OCI-LY3 (cell line): ENCODE results near the gene TECPR2.

Source experiments
- H2AFZ ChIP-seq: fragments of 200-600, 300-600 bp; shearing (Covaris generic); 2 replicates; pipeline ENCODE4 v1.6.0; 2014; ENCODE audit warnings: antibody characterized with exemption, low read depth, low read length
- H3K27ac ChIP-seq: fragments of 200-600, 300-600 bp; sonication (generic); 2 replicates; pipeline ENCODE4 v1.5.1; 2014; ENCODE audit warnings: mild to moderate bottlenecking, low read length, moderate library complexity, mixed read lengths
- H3K27me3 ChIP-seq: fragments of 200-600, 300-600 bp; sonication (generic); 2 replicates; pipeline ENCODE4 v1.6.1; 2014; ENCODE audit warnings: low read depth, low read length, mixed read lengths
- H3K36me3 ChIP-seq: fragments of 200-600, 300-600 bp; sonication (generic); replicated peaks from 2 replicates; pipeline ENCODE3; 2014; ENCODE audit warnings: low read depth, low read length, mixed read lengths
- H3K4me1 ChIP-seq: fragments of 300-600, 200-600 bp; sonication (generic); 2 replicates; pipeline ENCODE4 v1.6.1; 2014; ENCODE audit warnings: low read length, mixed read lengths
- H3K4me2 ChIP-seq: fragments of 200-600, 300-600 bp; sonication (generic); 2 replicates; pipeline ENCODE4 v1.6.1; 2014; ENCODE audit warnings: low read length, mixed read lengths
- H3K4me3 ChIP-seq: fragments of 300-600, 200-600 bp; sonication (generic); 2 replicates; pipeline ENCODE4 v1.5.1; 2014; ENCODE audit warnings: antibody characterized with exemption, mild to moderate bottlenecking, low read length, moderate library complexity
- H3K79me2 ChIP-seq: fragments of 300-600, 200-600 bp; shearing (Covaris generic); 2 replicates; pipeline ENCODE4 v1.6.1; 2014; ENCODE audit warnings: mild to moderate bottlenecking, low read length, mixed read lengths
- H3K9ac ChIP-seq: fragments of 300-600, 200-600 bp; shearing (Covaris generic); 2 replicates; pipeline ENCODE4 v1.6.0; 2014; ENCODE audit warnings: mild to moderate bottlenecking, low read length, moderate library complexity
- H3K9me3 ChIP-seq: fragments of 200-600, 300-600 bp; shearing (Covaris generic); 2 replicates; pipeline ENCODE4 v1.6.1; 2014; ENCODE audit warnings: low read length, mixed read lengths; ENCODE audit not compliant: insufficient read depth
- H4K20me1 ChIP-seq: fragments of 200-600, 300-600 bp; sonication (generic); 2 replicates; pipeline ENCODE4 v1.6.1; 2016; ENCODE audit warnings: low read length, mixed read lengths; ENCODE audit not compliant: insufficient read depth
- CTCF ChIP-seq: fragments of 200-600, 300-600 bp; sonication (generic); IDR thresholded peaks from 2 replicates; pipeline ENCODE4 v1.5.1; 2014; ENCODE audit warnings: antibody characterized with exemption, low read length, low read depth
- EZH2phosphoT487 ChIP-seq: fragments of 200-600 bp; shearing (Covaris generic); IDR thresholded peaks from 2 replicates; pipeline ENCODE4 v1.6.1; 2018; ENCODE audit warnings: antibody characterized with exemption, mixed run types, low read depth

The TECPR2 gene

GRCh38 chr14:102330806-102331205 lies 31.9 kb upstream of the TECPR2 start:
- Histone ChIP-seq H3K4me2 (no peak overlapping the region), H4K20me1 (no peaks in the 10 kb centered on the region), H3K36me3 (peaks cover 3% of the 10 kb centered on the region), H3K27me3 (no peaks in the 10 kb centered on the region), H3K9me3 (no peaks in the 10 kb centered on the region), H3K9ac (no peak overlapping the region), H3K27ac (no peak overlapping the region), H3K79me2 (no peaks in the 10 kb centered on the region), H2AFZ (no peak overlapping the region), H3K4me3 (no peak overlapping the region), H3K4me1 (peaks cover 6% of the 10 kb centered on the region; the same call in 1 of the 2 replicates)
- TF ChIP-seq EZH2phosphoT487 (no peak), CTCF (no peak)

GRCh38 chr14:102333390-102333789 lies 29.4 kb upstream of the TECPR2 start:
- H3K27me3 ChIP-seq: no peaks in the 10 kb centered on the region
- TF ChIP-seq EZH2phosphoT487 (no peak), CTCF (no peak)
- H3K4me1 ChIP-seq: peaks cover 6% of the 10 kb centered on the region; the same call in 1 of the 2 replicates
- no peak overlapping the region for H3K9ac ChIP-seq
- H3K36me3 ChIP-seq: peaks cover 9% of the 10 kb centered on the region
- H4K20me1 ChIP-seq: no peaks in the 10 kb centered on the region
- H3K4me3 ChIP-seq: no peak overlapping the region
- H3K79me2 ChIP-seq: no peaks in the 10 kb centered on the region
- no peaks in the 10 kb centered on the region for H3K9me3 ChIP-seq
- no peak overlapping the region for H3K27ac ChIP-seq
- H2AFZ ChIP-seq: no peak overlapping the region
- H3K4me2 ChIP-seq: no peak overlapping the region

GRCh38 chr14:102333795-102334705 lies 28.7 kb upstream of the TECPR2 start:
- no peak overlapping the region for H3K4me2 ChIP-seq
- peaks cover 12% of the 10 kb centered on the region for H3K36me3 ChIP-seq
- TF ChIP-seq CTCF (no peak), EZH2phosphoT487 (no peak)
- H3K79me2 ChIP-seq: no peaks in the 10 kb centered on the region
- H3K4me1 ChIP-seq: peaks cover 6% of the 10 kb centered on the region; the same call in 1 of the 2 replicates
- H3K27ac ChIP-seq: no peak overlapping the region
- H2AFZ ChIP-seq: no peak overlapping the region
- H3K9me3 ChIP-seq: no peaks in the 10 kb centered on the region
- no peak overlapping the region for H3K9ac ChIP-seq
- no peak overlapping the region for H3K4me3 ChIP-seq
- no peaks in the 10 kb centered on the region for H3K27me3 ChIP-seq
- no peaks in the 10 kb centered on the region for H4K20me1 ChIP-seq

GRCh38 chr14:102335163-102335562 lies 27.6 kb upstream of the TECPR2 start:
- Histone ChIP-seq H2AFZ (no peak overlapping the region), H3K4me3 (no peak overlapping the region), H3K4me2 (no peak overlapping the region)

More at GRCh38 chr14:102335163-102335562, 27.6 kb upstream of the TECPR2 start:
- Histone ChIP-seq H3K79me2 (no peaks in the 10 kb centered on the region), H3K27ac (no peak overlapping the region), H3K4me1 (peaks cover 6% of the 10 kb centered on the region; the same call in 1 of the 2 replicates), H4K20me1 (no peaks in the 10 kb centered on the region), H3K27me3 (no peaks in the 10 kb centered on the region), H3K9ac (no peak overlapping the region), H3K9me3 (no peaks in the 10 kb centered on the region), H3K36me3 (peaks cover 13% of the 10 kb centered on the region)
- no peak for TF ChIP-seq EZH2phosphoT487
- no peak for TF ChIP-seq CTCF
